IPS-15b (cell line): ENCODE results near the gene LMBR1.

Experiments used
- H3K27me3 ChIP-seq: one replicate; pipeline ENCODE4 v1.6.1; 2013; ENCODE audit warnings: low read length; ENCODE audit not compliant: control insufficient read depth, insufficient read depth
- H3K36me3 ChIP-seq: one replicate; pipeline ENCODE4 v1.6.1; 2013; ENCODE audit warnings: low read length; ENCODE audit not compliant: control insufficient read depth, insufficient read depth
- H3K4me1 ChIP-seq: one replicate; pipeline ENCODE4 v1.6.1; 2013; ENCODE audit warnings: mild to moderate bottlenecking, low read length; ENCODE audit not compliant: control insufficient read depth, insufficient read depth
- H3K4me3 ChIP-seq: one replicate; pipeline ENCODE4 v1.5.1; 2013; ENCODE audit warnings: low read depth, low read length
- H3K9ac ChIP-seq: one replicate; pipeline ENCODE4 v1.6.1; 2013; ENCODE audit warnings: low read depth, mild to moderate bottlenecking, low read length
- H3K9me3 ChIP-seq: one replicate; pipeline ENCODE4 v1.6.1; 2013; ENCODE audit warnings: mild to moderate bottlenecking, low read length; ENCODE audit not compliant: control insufficient read depth, insufficient read depth

LMBR1 gene

GRCh38 chr7:156765901-156766656, 126.9 kb downstream of the LMBR1 start:
- Histone ChIP-seq H3K4me3 (no peak overlapping the region), H3K4me1 (no peaks in the 10 kb centered on the region), H3K9me3 (no peaks in the 10 kb centered on the region), H3K27me3 (no peaks in the 10 kb centered on the region), H3K9ac (no peak overlapping the region), H3K36me3 (no peaks in the 10 kb centered on the region)

- no peaks in the 10 kb centered on the region for H3K4me1 ChIP-seq
- H3K27me3 ChIP-seq = no peaks in the 10 kb centered on the region
- no peaks in the 10 kb centered on the region for H3K36me3 ChIP-seq
- no peak overlapping the region for H3K9ac ChIP-seq
- no peak overlapping the region for H3K4me3 ChIP-seq
- no peaks in the 10 kb centered on the region for H3K9me3 ChIP-seq
Observed at GRCh38 chr7:156764766-156765165, 128.2 kb downstream of the LMBR1 start.

- H3K4me3 ChIP-seq = no peak overlapping the region
- H3K9ac ChIP-seq = no peak overlapping the region
- H3K4me1 ChIP-seq = no peaks in the 10 kb centered on the region
- no peaks in the 10 kb centered on the region for H3K27me3 ChIP-seq
- no peaks in the 10 kb centered on the region for H3K9me3 ChIP-seq
- H3K36me3 ChIP-seq = no peaks in the 10 kb centered on the region
Observed at GRCh38 chr7:156764016-156764669, 128.8 kb downstream of the LMBR1 start.

- no peaks in the 10 kb centered on the region for H3K4me1 ChIP-seq
- no peaks in the 10 kb centered on the region for H3K27me3 ChIP-seq
- no peaks in the 10 kb centered on the region for H3K36me3 ChIP-seq
- H3K9ac ChIP-seq = no peak overlapping the region
- no peaks in the 10 kb centered on the region for H3K9me3 ChIP-seq
- H3K4me3 ChIP-seq = no peak overlapping the region
Observed at GRCh38 chr7:156759579-156760202, 133.3 kb downstream of the LMBR1 start.

- no peaks in the 10 kb centered on the region for H3K36me3 ChIP-seq
- H3K27me3 ChIP-seq = no peaks in the 10 kb centered on the region
- H3K9me3 ChIP-seq = no peaks in the 10 kb centered on the region
- no peak overlapping the region for H3K9ac ChIP-seq
- no peaks in the 10 kb centered on the region for H3K4me1 ChIP-seq
- H3K4me3 ChIP-seq = no peak overlapping the region
Observed at GRCh38 chr7:156759143-156759542, 133.8 kb downstream of the LMBR1 start.

GRCh38 chr7:156754201-156754600, 138.8 kb downstream of the LMBR1 start:
- no peaks in the 10 kb centered on the region for H3K27me3 ChIP-seq
- H3K4me1 ChIP-seq = peaks cover 3% of the 10 kb centered on the region
- H3K9me3 ChIP-seq = no peaks in the 10 kb centered on the region
- H3K9ac ChIP-seq = no peak overlapping the region
- no peaks in the 10 kb centered on the region for H3K36me3 ChIP-seq
- H3K4me3 ChIP-seq = no peak overlapping the region

GRCh38 chr7:156753630-156754029, 139.4 kb downstream of the LMBR1 start:
- Histone ChIP-seq H3K9ac (no peak overlapping the region), H3K27me3 (no peaks in the 10 kb centered on the region), H3K36me3 (no peaks in the 10 kb centered on the region), H3K4me3 (no peak overlapping the region), H3K4me1 (peaks cover 3% of the 10 kb centered on the region), H3K9me3 (no peaks in the 10 kb centered on the region)

GRCh38 chr7:156753229-156753560, 139.8 kb downstream of the LMBR1 start:
- Histone ChIP-seq H3K4me1 (peaks cover 3% of the 10 kb centered on the region), H3K36me3 (no peaks in the 10 kb centered on the region), H3K9me3 (no peaks in the 10 kb centered on the region), H3K9ac (no peak overlapping the region), H3K27me3 (no peaks in the 10 kb centered on the region), H3K4me3 (no peak overlapping the region)

- Histone ChIP-seq H3K9me3 (no peaks in the 10 kb centered on the region), H3K27me3 (no peaks in the 10 kb centered on the region), H3K4me1 (peaks cover 3% of the 10 kb centered on the region), H3K9ac (no peak overlapping the region), H3K4me3 (no peak overlapping the region), H3K36me3 (no peaks in the 10 kb centered on the region)
Observed at GRCh38 chr7:156752367-156753228, 140.4 kb downstream of the LMBR1 start.

- H3K9me3 ChIP-seq = no peaks in the 10 kb centered on the region
- H3K27me3 ChIP-seq = no peaks in the 10 kb centered on the region
- H3K4me3 ChIP-seq = no peak overlapping the region
- H3K9ac ChIP-seq = no peak overlapping the region
- H3K36me3 ChIP-seq = no peaks in the 10 kb centered on the region
- peaks cover 3% of the 10 kb centered on the region for H3K4me1 ChIP-seq
Observed at GRCh38 chr7:156751319-156751718, 141.7 kb downstream of the LMBR1 start.

- Histone ChIP-seq H3K9ac (no peak overlapping the region), H3K36me3 (no peaks in the 10 kb centered on the region), H3K27me3 (no peaks in the 10 kb centered on the region), H3K4me1 (peaks cover 3% of the 10 kb centered on the region), H3K9me3 (no peaks in the 10 kb centered on the region), H3K4me3 (no peak overlapping the region)
Observed at GRCh38 chr7:156747718-156748117, 145.3 kb downstream of the LMBR1 start.
